Mesendoderm (in vitro differentiated cells): ENCODE results near the gene GPR173.

Source experiments
- DNase-seq: peaks from one replicate; pipeline ENCODE4 v3.0.0; 2013
- H2AK5ac ChIP-seq: 2 replicates; pipeline ENCODE4 v1.6.1; 2013; ENCODE audit warnings: low read length, inconsistent platforms
- H2BK120ac ChIP-seq: 2 replicates; pipeline ENCODE4 v1.6.1; 2013; ENCODE audit warnings: low read depth, mild to moderate bottlenecking, low read length, moderate library complexity, mixed read lengths
- H2BK15ac ChIP-seq: replicated peaks from 2 replicates; pipeline ENCODE4 v1.6.1; 2013; ENCODE audit warnings: low read depth, mild to moderate bottlenecking, moderate library complexity
- H2BK5ac ChIP-seq: 2 replicates; pipeline ENCODE4 v1.6.1; 2013; ENCODE audit warnings: low read length, inconsistent platforms
- H3K18ac ChIP-seq: 2 replicates; pipeline ENCODE4 v1.6.1; 2013; ENCODE audit warnings: mild to moderate bottlenecking, low read length, mixed read lengths
- H3K23ac ChIP-seq: one replicate; pipeline ENCODE4 v1.6.1; 2013; ENCODE audit warnings: low read length
- H3K27ac ChIP-seq: 2 replicates; pipeline ENCODE4 v1.5.1; 2013; ENCODE audit warnings: low read depth, mild to moderate bottlenecking, inconsistent platforms, low read length, moderate library complexity
- H3K27me3 ChIP-seq: 2 replicates; pipeline ENCODE4 v1.6.1; 2013; ENCODE audit warnings: low read length, control low read depth, mild to moderate bottlenecking, inconsistent platforms; ENCODE audit not compliant: insufficient read depth, poor library complexity
- H3K36me3 ChIP-seq: 2 replicates; pipeline ENCODE4 v1.6.1; 2013; ENCODE audit warnings: low read length, inconsistent platforms; ENCODE audit not compliant: control insufficient read depth, insufficient read depth
- H3K4ac ChIP-seq: one replicate; pipeline ENCODE4 v1.6.1; 2013; ENCODE audit warnings: low read depth, mild to moderate bottlenecking, low read length, moderate library complexity
- H3K4me1 ChIP-seq: 2 replicates; pipeline ENCODE4 v1.6.1; 2013; ENCODE audit warnings: low read depth, low read length, inconsistent platforms; ENCODE audit not compliant: control insufficient read depth
- H3K4me2 ChIP-seq: 2 replicates; pipeline ENCODE4 v1.6.1; 2013; ENCODE audit warnings: low read length
- H3K4me3 ChIP-seq: 2 replicates; pipeline ENCODE4 v1.5.1; 2013; ENCODE audit warnings: mild to moderate bottlenecking, low read length
- H3K56ac ChIP-seq: one replicate; pipeline ENCODE4 v1.6.1; 2013; ENCODE audit warnings: low read length
- H3K79me1 ChIP-seq: 2 replicates; pipeline ENCODE4 v1.6.1; 2013; ENCODE audit warnings: low read length, inconsistent platforms
- H3K79me2 ChIP-seq: 2 replicates; pipeline ENCODE4 v1.6.1; 2013; ENCODE audit warnings: mild to moderate bottlenecking, low read length; ENCODE audit not compliant: control insufficient read depth, insufficient read depth
- H3K9ac ChIP-seq: 2 replicates; pipeline ENCODE4 v1.6.1; 2013; ENCODE audit warnings: low read length, inconsistent platforms
- H4K5ac ChIP-seq: one replicate; pipeline ENCODE4 v1.6.1; 2013; ENCODE audit warnings: low read length
- H4K8ac ChIP-seq: one replicate; pipeline ENCODE4 v1.6.1; 2013; ENCODE audit warnings: low read depth, mild to moderate bottlenecking, control low read depth, low read length, moderate library complexity
- WGBS: extraction: QIAGEN DNeasy Blood & Tissue Kit; methylation state at CpG from one replicate; pipeline ENCODE4 v1.1.7; 2013; ENCODE audit warnings: low lambda C conversion rate, missing lambda C conversion rate; ENCODE audit not compliant: insufficient coverage; ENCODE audit errors: extremely low coverage; 5-methylcytosine and 5-hydroxymethylcytosine counted together

The GPR173 gene

DNA sequence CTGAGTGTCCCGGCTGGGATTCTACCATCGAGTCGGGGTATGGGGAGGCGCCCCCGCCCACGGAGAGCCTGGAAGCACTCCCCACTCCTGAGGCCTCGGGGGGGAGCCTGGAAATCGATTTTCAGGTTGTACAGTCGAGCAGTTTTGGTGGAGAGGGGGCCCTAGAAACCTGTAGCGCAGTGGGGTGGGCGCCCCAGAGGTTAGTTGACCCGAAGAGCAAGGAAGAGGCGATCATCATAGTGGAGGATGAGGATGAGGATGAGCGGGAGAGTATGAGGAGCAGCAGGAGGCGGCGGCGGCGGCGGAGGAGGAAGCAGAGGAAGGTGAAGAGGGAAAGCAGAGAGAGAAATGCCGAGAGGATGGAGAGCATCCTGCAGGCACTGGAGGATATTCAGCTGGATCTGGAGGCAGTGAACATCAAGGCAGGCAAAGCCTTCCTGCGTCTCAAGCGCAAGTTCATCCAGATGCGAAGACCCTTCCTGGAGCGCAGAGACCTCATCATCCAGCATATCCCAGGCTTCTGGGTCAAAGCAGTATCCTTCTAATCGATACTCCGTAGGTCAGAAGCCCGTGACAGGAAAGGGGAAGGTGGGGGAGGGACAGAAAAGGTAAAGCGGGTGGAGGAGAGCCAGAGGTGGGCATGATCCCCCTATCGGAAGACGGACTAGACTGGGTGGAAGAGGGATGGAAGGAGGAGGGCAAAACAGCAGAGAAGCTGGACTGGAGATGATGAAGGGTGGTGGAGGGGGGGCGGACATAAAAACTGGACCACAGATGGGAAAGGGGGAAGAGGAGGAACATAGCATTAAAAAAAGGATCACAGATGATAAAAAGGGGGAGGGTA is 34.4 kb downstream of the GPR173 start:
- no peak overlapping the region for H2BK5ac ChIP-seq
- peak overlapping the region; percentile 79 for H3K4me2 ChIP-seq
- peak overlapping the region; percentile 44 for H3K4me3 ChIP-seq
- peak overlapping the region; percentile 74 for H3K9ac ChIP-seq
- no peak overlapping the region for H3K27ac ChIP-seq
- no peak for DNase-seq
- no peaks in the 10 kb centered on the region for H3K27me3 ChIP-seq
- peaks cover 3% of the 10 kb centered on the region for H3K36me3 ChIP-seq
- peaks cover 2% of the 10 kb centered on the region for H3K79me1 ChIP-seq
- H2BK15ac ChIP-seq = no peak overlapping the region
- no peak overlapping the region for H2BK120ac ChIP-seq
- no peaks in the 10 kb centered on the region for H3K4me1 ChIP-seq
- H3K79me2 ChIP-seq = no peaks in the 10 kb centered on the region
- H3K56ac ChIP-seq = peak overlapping the region; percentile 87
- no peak overlapping the region for H3K18ac ChIP-seq
- H4K8ac ChIP-seq = no peak overlapping the region
- H3K23ac ChIP-seq = no peak overlapping the region
- WGBS = no CpG with 5 or more reads among the region's 31 CpGs
- no peak overlapping the region for H4K5ac ChIP-seq
- H2AK5ac ChIP-seq = no peak overlapping the region
- H3K4ac ChIP-seq = no peak overlapping the region

DNA sequence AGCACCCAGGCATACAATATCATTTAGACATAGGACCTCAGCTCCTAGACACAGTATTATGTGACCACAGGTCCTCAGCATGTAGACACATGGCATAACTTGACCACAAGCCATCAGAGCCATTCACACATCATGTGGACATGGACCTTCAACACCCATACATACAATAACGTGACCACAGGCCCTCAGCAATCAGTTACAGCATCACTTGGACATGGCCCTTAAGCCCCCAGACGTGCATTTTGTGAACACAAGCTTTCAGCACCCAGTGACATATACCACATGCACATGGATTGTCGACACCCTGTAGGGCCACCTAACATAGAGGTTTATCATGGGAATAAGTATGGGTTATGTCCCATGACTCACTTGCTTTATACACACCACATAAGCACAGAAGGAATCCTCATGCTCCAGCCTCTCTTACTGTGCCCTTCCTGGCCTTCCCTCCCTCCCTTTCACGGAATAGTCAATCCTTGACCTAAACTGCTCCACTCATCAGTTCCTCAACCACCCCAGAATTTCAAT is 35.5 kb downstream of the GPR173 start:
- Histone ChIP-seq H3K4me1 (no peaks in the 10 kb centered on the region), H3K4ac (no peak overlapping the region), H3K36me3 (peaks cover 3% of the 10 kb centered on the region), H3K27ac (no peak overlapping the region), H2BK5ac (no peak overlapping the region), H2AK5ac (no peak overlapping the region), H3K4me2 (no peak overlapping the region), H3K79me1 (peaks cover 2% of the 10 kb centered on the region), H3K9ac (no peak overlapping the region), H4K5ac (no peak overlapping the region), H4K8ac (no peak overlapping the region), H3K56ac (no peak overlapping the region), H2BK120ac (no peak overlapping the region), H3K27me3 (no peaks in the 10 kb centered on the region), H3K79me2 (no peaks in the 10 kb centered on the region), H2BK15ac (no peak overlapping the region), H3K18ac (no peak overlapping the region), H3K23ac (no peak overlapping the region), H3K4me3 (no peak overlapping the region)
- no CpG with 5 or more reads among the region's 4 CpGs for WGBS
- no peak for DNase-seq

DNA sequence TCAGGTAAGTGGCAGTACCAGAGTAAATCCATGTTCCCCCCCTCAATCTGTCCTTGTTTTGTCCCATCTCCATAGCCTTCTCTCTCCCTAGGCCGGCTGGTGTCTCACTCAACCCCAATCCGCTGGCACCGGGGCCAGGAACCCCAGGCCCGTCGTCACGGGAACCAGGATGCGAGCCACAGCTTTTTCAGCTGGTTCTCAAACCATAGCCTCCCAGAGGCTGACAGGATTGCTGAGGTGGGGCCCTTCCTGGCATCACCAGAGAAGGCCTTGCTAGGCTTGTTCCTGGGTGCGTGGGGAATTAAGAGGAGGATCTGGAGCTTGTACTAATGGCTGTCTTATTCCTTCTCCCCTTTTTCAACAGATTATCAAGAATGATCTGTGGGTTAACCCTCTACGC is 36.3 kb downstream of the GPR173 start:
- Histone ChIP-seq H3K79me1 (peaks cover 2% of the 10 kb centered on the region), H3K79me2 (no peaks in the 10 kb centered on the region), H3K36me3 (peaks cover 3% of the 10 kb centered on the region), H4K8ac (no peak overlapping the region), H3K27ac (no peak overlapping the region), H3K27me3 (no peaks in the 10 kb centered on the region), H2BK15ac (no peak overlapping the region), H3K4me2 (no peak overlapping the region), H2AK5ac (no peak overlapping the region), H3K18ac (no peak overlapping the region), H3K56ac (no peak overlapping the region), H4K5ac (no peak overlapping the region), H2BK120ac (no peak overlapping the region), H3K9ac (no peak overlapping the region), H3K4ac (no peak overlapping the region), H3K4me3 (no peak overlapping the region), H3K4me1 (no peaks in the 10 kb centered on the region), H2BK5ac (no peak overlapping the region), H3K23ac (no peak overlapping the region)
- DNase-seq = no peak
- WGBS = no CpG with 5 or more reads among the region's 9 CpGs

DNA sequence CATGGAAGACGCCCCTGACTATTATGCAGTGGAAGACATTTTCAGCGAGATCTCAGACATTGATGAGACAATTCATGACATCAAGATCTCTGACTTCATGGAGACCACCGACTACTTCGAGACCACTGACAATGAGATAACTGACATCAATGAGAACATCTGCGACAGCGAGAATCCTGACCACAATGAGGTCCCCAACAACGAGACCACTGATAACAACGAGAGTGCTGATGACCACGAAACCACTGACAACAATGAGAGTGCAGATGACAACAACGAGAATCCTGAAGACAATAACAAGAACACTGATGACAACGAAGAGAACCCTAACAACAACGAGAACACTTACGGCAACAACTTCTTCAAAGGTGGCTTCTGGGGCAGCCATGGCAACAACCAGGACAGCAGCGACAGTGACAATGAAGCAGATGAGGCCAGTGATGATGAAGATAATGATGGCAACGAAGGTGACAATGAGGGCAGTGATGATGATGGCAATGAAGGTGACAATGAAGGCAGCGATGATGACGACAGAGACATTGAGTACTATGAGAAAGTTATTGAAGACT is 37.2 kb downstream of the GPR173 start:
- no peak overlapping the region for H3K27ac ChIP-seq
- peaks cover 2% of the 10 kb centered on the region for H3K79me1 ChIP-seq
- H3K4me1 ChIP-seq = no peaks in the 10 kb centered on the region
- no peak overlapping the region for H4K8ac ChIP-seq
- H4K5ac ChIP-seq = no peak overlapping the region
- no peak overlapping the region for H2AK5ac ChIP-seq
- H3K4ac ChIP-seq = no peak overlapping the region
- DNase-seq = no peak
- H3K27me3 ChIP-seq = no peaks in the 10 kb centered on the region
- H3K79me2 ChIP-seq = no peaks in the 10 kb centered on the region
- WGBS = no CpG with 5 or more reads among the region's 17 CpGs
- no peak overlapping the region for H3K56ac ChIP-seq
- H2BK15ac ChIP-seq = no peak overlapping the region
- no peak overlapping the region for H2BK120ac ChIP-seq
- no peak overlapping the region for H3K18ac ChIP-seq
- H3K36me3 ChIP-seq = peaks cover 3% of the 10 kb centered on the region
- H3K4me2 ChIP-seq = no peak overlapping the region
- no peak overlapping the region for H3K9ac ChIP-seq
- H3K23ac ChIP-seq = no peak overlapping the region
- H3K4me3 ChIP-seq = no peak overlapping the region
- H2BK5ac ChIP-seq = no peak overlapping the region

DNA sequence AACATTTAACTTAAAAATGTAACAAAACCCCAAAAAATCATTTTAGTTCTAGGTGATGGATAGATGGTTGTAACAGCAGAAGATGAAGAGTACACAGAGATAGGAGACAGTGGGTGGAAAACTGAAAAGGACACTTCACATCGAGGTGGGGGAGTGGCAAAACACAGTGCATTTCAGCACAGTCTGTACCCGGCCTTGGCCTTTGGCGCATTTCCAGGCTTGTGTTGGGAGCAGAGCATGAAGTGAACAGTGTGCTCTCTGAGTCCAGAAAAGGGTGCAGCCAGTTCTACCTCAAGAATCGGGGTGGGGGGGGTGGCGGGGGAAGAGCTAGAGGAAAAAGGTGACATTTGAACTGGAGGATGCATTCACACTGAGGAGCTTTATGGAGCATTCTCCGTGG is 37.9 kb downstream of the GPR173 start:
- H3K4me2 ChIP-seq = no peak overlapping the region
- no peak overlapping the region for H3K4ac ChIP-seq
- H3K56ac ChIP-seq = no peak overlapping the region
- no peaks in the 10 kb centered on the region for H3K27me3 ChIP-seq
- no CpG with 5 or more reads among the region's 6 CpGs for WGBS
- no peak overlapping the region for H2BK5ac ChIP-seq
- no peak overlapping the region for H3K18ac ChIP-seq
- no peak for DNase-seq
- H3K79me2 ChIP-seq = no peaks in the 10 kb centered on the region
- no peak overlapping the region for H2BK15ac ChIP-seq
- no peak overlapping the region for H3K23ac ChIP-seq
- peaks cover 3% of the 10 kb centered on the region for H3K36me3 ChIP-seq
- no peak overlapping the region for H3K27ac ChIP-seq
- H2AK5ac ChIP-seq = no peak overlapping the region
- no peak overlapping the region for H2BK120ac ChIP-seq
- H4K5ac ChIP-seq = no peak overlapping the region
- no peak overlapping the region for H4K8ac ChIP-seq
- H3K4me3 ChIP-seq = no peak overlapping the region
- H3K79me1 ChIP-seq = peaks cover 2% of the 10 kb centered on the region
- no peak overlapping the region for H3K9ac ChIP-seq
- no peaks in the 10 kb centered on the region for H3K4me1 ChIP-seq
